Activated CD4-positive, alpha-beta T cell treated with anti-CD3 and anti-CD28 coated beads, Interleukin-2, amount 10 ng/mL, durations not matched to agents 24 days and 14 days (primary cell): ENCODE measurements around the gene POU2AF3. TPM values are rescaled to one million over a fixed set of nuclear protein-coding genes. Genes with fewer than 3 reads are reported as not detected.
"Not testable (repeated sequence)": the region's sequence is repeated elsewhere in the genome, so short reads cannot be mapped to it uniquely, and the experiment has no call there.

Experiments
- DNase-seq: peaks from one replicate; pipeline ENCODE4 v3.0.0; 2022
- H3K27ac Mint-ChIP-seq: one replicate; pipeline ENCODE4 v1.8.0; 2022; ENCODE audit warnings: mild to moderate bottlenecking, mixed read lengths
- H3K27me3 Mint-ChIP-seq: one replicate; pipeline ENCODE4 v1.8.0; 2022; ENCODE audit warnings: mixed read lengths
- H3K36me3 Mint-ChIP-seq: one replicate; pipeline ENCODE4 v1.8.0; 2022; ENCODE audit warnings: low read depth, mild to moderate bottlenecking, mixed read lengths
- H3K4me1 Mint-ChIP-seq: one replicate; pipeline ENCODE4 v1.8.0; 2021; ENCODE audit warnings: mixed read lengths
- H3K4me3 Mint-ChIP-seq: one replicate; pipeline ENCODE4 v1.8.0; 2022; ENCODE audit warnings: mild to moderate bottlenecking, moderate library complexity, mixed read lengths
- H3K9me3 Mint-ChIP-seq: one replicate; pipeline ENCODE4 v1.8.0; 2021; ENCODE audit warnings: mixed read lengths
- intact Hi-C: fragments of 100-400 bp; cut with micrococcal nuclease; formaldehyde crosslinking; loops from one replicate; pipeline ENCODE4 v1.15.1; 2023
- total RNA-seq: library from RNA; stranded (reverse); gene quantifications from 2 replicates; pipeline ENCODE4 v1.2.3, GENCODE V29; 2022

Gene POU2AF3, protein sequence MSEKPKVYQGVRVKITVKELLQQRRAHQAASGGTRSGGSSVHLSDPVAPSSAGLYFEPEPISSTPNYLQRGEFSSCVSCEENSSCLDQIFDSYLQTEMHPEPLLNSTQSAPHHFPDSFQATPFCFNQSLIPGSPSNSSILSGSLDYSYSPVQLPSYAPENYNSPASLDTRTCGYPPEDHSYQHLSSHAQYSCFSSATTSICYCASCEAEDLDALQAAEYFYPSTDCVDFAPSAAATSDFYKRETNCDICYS
- 0.21 and 0.37 TPM in 2 replicates for total RNA-seq

DNA sequence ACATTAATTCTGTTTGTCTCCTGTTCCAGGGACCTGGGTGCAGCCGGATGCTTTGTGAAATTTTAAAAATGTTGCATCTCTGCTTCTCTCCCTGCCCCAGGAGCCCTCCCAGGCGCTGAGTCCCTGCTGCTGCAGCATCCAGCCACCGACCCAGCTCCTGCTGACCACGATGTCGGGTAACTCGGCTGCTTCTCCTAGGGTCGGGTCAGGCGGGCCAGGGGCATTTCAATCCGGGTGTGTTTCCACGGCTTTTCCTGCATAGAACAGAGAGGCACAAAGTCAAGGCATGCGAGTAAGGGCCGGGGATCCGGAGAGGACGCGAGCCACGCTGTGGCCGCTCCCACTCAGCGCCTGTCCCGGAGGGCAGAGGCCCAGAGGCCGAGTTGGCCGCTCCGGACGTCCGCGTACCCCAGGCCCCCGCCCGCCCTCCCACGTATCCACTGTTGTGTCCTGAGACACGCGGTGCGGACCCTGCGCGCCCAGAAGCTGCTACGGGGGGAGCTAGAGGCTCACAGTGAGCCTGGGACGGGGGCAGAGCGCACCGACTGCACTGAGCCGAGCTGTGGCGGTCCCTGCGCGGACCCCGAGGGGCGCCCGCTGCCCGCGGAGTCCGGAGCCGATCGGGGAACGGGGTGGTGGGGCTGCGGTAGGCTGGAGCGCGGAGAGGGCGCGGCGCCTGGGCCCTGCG, at the start of gene POU2AF3:
POU2AF3 (plus strand) TSS at position 134 of the 688 bp plus-strand sequence; CDS start at position 170, 36 bp downstream.
- intact Hi-C loops: no loop called here
- Mint-ChIP-seq H3K27me3 (peaks cover 49% of the 10 kb centered on the region), H3K27ac (no peak within 1 kb of the TSS), H3K4me1 (peaks cover 4% of the 10 kb centered on the region), H3K9me3 (no peaks in the 10 kb centered on the region), H3K4me3 (peak within 1 kb of the TSS; percentile 51), H3K36me3 (no peaks in the 10 kb centered on the region)
- DNase-seq: no peak

DNA sequence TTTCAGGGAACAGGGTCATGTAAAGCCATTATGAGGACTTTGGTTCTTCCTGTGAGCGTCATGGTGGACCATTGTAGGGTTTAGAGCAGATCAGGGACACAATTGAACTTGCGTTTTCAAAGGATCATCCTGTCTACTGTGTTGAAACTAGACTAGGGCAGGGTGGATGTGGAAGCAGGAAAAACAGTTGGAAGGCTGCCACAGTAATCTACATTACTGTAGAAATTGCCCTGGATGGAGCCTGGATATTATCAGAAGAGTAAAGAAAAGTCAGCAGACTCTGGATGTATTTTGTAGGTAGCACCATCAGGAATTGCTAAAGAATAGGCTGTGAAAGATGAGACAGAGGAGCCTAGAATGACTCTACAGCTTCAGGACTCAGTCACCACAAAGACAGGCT, 47.4 kb upstream of the POU2AF3 start:
- H3K4me3 Mint-ChIP-seq: no peak overlapping the region
- H3K27ac Mint-ChIP-seq: no peak overlapping the region
- intact Hi-C loops: no loop called here
- peaks cover 30% of the 10 kb centered on the region for H3K27me3 Mint-ChIP-seq
- H3K9me3 Mint-ChIP-seq: no peaks in the 10 kb centered on the region
- DNase-seq: no peak
- no peaks in the 10 kb centered on the region for H3K4me1 Mint-ChIP-seq
- no peaks in the 10 kb centered on the region for H3K36me3 Mint-ChIP-seq

- no peak overlapping the region for H3K27ac Mint-ChIP-seq
- no peaks in the 10 kb centered on the region for H3K9me3 Mint-ChIP-seq
- no peaks in the 10 kb centered on the region for H3K36me3 Mint-ChIP-seq
- peak; percentile 2 for DNase-seq
- no peak overlapping the region for H3K4me3 Mint-ChIP-seq
- peaks cover 24% of the 10 kb centered on the region for H3K27me3 Mint-ChIP-seq
- H3K4me1 Mint-ChIP-seq: no peaks in the 10 kb centered on the region
- intact Hi-C loops: no loop called here
Measured at GRCh38 chr11:111253131-111253530, 45.2 kb upstream of the POU2AF3 start.

DNA sequence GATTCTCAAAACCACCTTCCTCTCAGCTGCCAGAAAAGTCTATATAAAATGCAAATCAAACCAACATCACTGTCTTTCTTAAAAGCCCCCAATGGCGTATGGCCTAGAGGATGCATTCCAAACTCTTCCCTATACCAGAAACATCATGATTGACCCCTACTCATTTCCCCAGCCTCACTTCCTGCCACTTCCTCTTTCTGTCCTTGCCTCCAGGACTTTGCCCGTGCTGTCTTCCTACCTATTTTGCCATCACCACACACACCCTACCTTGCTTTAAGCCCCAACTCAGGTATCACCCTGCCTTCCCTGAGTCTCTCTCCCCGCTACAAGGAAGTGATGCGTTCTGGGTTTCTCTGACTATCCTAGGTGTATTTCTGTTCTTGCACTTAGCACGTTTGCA, 44.7 kb upstream of the POU2AF3 start:
- intact Hi-C loops: no loop called here
- peaks cover 22% of the 10 kb centered on the region for H3K27me3 Mint-ChIP-seq
- H3K36me3 Mint-ChIP-seq: no peaks in the 10 kb centered on the region
- H3K9me3 Mint-ChIP-seq: no peaks in the 10 kb centered on the region
- H3K4me1 Mint-ChIP-seq: no peaks in the 10 kb centered on the region
- DNase-seq: peak; percentile 15
- H3K4me3 Mint-ChIP-seq: no peak overlapping the region
- no peak overlapping the region for H3K27ac Mint-ChIP-seq

- intact Hi-C loops: no loop called here
- no peak overlapping the region for H3K4me3 Mint-ChIP-seq
- H3K4me1 Mint-ChIP-seq: no peaks in the 10 kb centered on the region
- H3K9me3 Mint-ChIP-seq: no peaks in the 10 kb centered on the region
- peaks cover 33% of the 10 kb centered on the region for H3K27me3 Mint-ChIP-seq
- no peaks in the 10 kb centered on the region for H3K36me3 Mint-ChIP-seq
- no peak for DNase-seq
- no peak overlapping the region for H3K27ac Mint-ChIP-seq
Measured at GRCh38 chr11:111258046-111258445, 40.3 kb upstream of the POU2AF3 start.

DNA sequence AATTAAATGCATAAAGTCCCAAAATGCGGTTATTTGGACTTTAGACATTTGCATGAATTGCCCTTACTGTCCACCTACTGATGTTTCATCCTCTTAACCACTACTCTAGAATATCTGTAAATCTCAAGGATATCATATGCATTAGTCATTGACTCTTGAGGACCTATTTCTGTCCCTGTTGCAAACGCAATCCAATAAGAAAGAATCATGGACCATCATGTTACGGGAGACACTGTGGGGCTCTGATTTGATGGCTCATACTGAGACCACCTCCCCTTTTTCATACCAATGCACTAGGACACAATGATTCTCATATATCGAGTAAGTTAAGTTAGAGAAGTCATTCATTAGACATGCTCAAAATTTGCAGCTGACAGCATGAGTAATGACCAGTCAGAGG, 38.5 kb upstream of the POU2AF3 start:
- no peak for DNase-seq
- intact Hi-C loops: no loop called here
- H3K9me3 Mint-ChIP-seq: no peaks in the 10 kb centered on the region
- no peak overlapping the region for H3K27ac Mint-ChIP-seq
- no peak overlapping the region for H3K4me3 Mint-ChIP-seq
- H3K27me3 Mint-ChIP-seq: peaks cover 33% of the 10 kb centered on the region
- H3K4me1 Mint-ChIP-seq: no peaks in the 10 kb centered on the region
- H3K36me3 Mint-ChIP-seq: no peaks in the 10 kb centered on the region

DNA sequence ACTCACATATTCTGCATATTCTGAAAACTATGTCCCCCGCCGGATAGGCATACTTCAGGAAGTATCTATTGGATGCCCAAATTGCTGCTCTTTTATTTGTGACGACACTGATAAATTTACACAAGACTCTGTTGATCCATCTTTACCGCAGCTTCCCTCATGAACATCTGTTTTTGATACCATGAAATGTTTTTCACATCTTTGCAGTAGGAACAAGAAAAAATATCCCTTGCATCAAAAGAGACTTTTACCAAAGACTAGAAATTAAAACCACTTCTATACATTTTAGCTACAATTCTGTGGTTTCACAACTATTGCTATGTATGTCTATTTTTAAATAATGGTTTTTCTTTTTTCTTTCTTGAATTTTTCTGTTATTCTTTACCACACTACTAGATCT, 37.5 kb upstream of the POU2AF3 start:
- H3K27ac Mint-ChIP-seq: no peak overlapping the region
- no peaks in the 10 kb centered on the region for H3K4me1 Mint-ChIP-seq
- peaks cover 29% of the 10 kb centered on the region for H3K27me3 Mint-ChIP-seq
- H3K36me3 Mint-ChIP-seq: no peaks in the 10 kb centered on the region
- intact Hi-C loops: no loop called here
- H3K9me3 Mint-ChIP-seq: no peaks in the 10 kb centered on the region
- DNase-seq: no peak
- H3K4me3 Mint-ChIP-seq: no peak overlapping the region

GRCh38 chr11:111264646-111265045, 33.7 kb upstream of the POU2AF3 start:
- H3K36me3 Mint-ChIP-seq: no peaks in the 10 kb centered on the region
- peaks cover 24% of the 10 kb centered on the region for H3K27me3 Mint-ChIP-seq
- H3K9me3 Mint-ChIP-seq: no peaks in the 10 kb centered on the region

DNA sequence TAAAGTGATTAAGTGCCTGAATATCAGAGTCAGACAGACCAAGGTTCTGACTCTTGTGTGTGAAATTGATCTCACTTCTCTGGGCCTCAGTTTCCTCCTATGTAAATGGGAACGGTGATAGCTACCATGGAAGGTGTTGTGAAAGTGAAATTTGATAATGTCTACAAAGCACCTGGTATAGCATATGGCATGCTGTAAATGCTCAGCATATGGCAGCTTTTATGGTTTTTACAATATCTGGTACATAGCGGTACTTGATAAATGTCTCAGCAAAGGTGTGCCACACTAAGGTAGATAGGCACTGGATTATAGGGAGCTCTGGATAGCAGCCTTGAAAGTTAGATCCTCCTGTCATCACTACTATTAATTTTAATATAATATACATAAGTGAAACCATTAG, 32.9 kb upstream of the POU2AF3 start:
- intact Hi-C loops: no loop called here
- no peak overlapping the region for H3K27ac Mint-ChIP-seq
- no peaks in the 10 kb centered on the region for H3K4me1 Mint-ChIP-seq
- no peak for DNase-seq
- H3K36me3 Mint-ChIP-seq: no peaks in the 10 kb centered on the region
- H3K27me3 Mint-ChIP-seq: peaks cover 19% of the 10 kb centered on the region
- H3K9me3 Mint-ChIP-seq: no peaks in the 10 kb centered on the region
- no peak overlapping the region for H3K4me3 Mint-ChIP-seq

More at GRCh38 chr11:111264646-111265045, 33.7 kb upstream of the POU2AF3 start:
- intact Hi-C loops: no loop called here
- H3K27ac Mint-ChIP-seq: no peak overlapping the region
- H3K4me1 Mint-ChIP-seq: no peaks in the 10 kb centered on the region
- DNase-seq: no peak
- no peak overlapping the region for H3K4me3 Mint-ChIP-seq

- H3K27ac Mint-ChIP-seq, H3K36me3 Mint-ChIP-seq, H3K4me3 Mint-ChIP-seq, H3K9me3 Mint-ChIP-seq, DNase-seq, H3K4me1 Mint-ChIP-seq, intact Hi-C loops: not testable (repeated sequence)
- H3K27me3 Mint-ChIP-seq: peaks cover 11% of the 10 kb centered on the region
Measured at GRCh38 chr11:111268303-111268702, 30.0 kb upstream of the POU2AF3 start.

DNA sequence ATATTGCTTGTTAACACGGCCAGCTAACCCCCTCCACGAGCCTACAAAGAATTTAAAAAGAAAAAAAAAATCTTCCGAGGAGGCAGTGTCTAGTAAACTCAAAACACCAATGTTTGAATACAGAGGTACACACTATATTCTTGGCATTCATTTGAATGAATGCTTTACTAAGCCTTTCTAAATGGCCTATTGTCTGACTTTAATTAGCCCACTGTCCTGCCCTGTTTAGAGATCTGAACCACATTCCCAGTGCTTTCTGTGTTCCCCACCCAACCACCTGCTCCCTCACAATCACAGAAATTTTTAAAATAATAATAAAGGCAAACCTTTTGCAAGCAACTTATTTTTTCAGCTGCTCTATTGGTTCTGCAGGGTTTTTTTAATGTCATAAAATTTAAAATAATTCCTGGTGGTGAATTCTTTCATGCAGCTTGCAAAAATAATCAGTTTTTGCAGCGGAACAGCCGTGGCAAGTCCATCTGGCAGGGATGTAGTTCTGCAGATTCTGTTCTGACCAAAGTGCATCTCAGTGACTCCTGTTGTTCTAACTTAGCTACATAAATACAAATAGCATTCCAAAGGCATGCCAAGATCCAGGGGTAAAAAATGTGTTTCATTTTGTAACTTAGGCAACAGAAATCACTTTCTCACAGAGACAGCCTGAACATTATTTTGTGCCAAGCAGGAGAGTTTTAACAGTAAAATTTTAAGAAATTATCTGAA, 29.0 kb upstream of the POU2AF3 start:
- H3K27me3 Mint-ChIP-seq: peaks cover 11% of the 10 kb centered on the region
- no peaks in the 10 kb centered on the region for H3K9me3 Mint-ChIP-seq
- intact Hi-C loops: no loop called here
- no peaks in the 10 kb centered on the region for H3K36me3 Mint-ChIP-seq
- no peak for DNase-seq
- no peak overlapping the region for H3K27ac Mint-ChIP-seq
- no peak overlapping the region for H3K4me3 Mint-ChIP-seq
- H3K4me1 Mint-ChIP-seq: peaks cover 6% of the 10 kb centered on the region

DNA sequence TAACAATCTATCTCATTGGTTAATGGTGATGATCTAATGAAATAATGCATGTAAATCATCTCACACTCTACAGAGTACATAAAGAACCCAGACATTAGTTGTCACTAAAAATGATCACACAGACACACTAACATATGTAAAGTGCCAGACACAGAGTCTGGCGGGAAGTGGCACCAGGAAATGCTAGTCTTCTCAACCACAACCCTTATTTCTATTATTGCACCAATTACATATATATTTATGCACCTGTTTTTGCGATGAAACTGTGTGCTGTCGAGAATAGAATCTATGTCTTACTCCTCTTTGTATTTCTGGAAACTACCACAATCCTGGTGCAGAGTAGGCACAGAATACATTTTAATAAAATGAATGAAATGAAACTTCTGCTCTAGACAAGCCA, 25.9 kb upstream of the POU2AF3 start:
- no peak overlapping the region for H3K4me3 Mint-ChIP-seq
- H3K9me3 Mint-ChIP-seq: no peaks in the 10 kb centered on the region
- H3K27ac Mint-ChIP-seq: no peak overlapping the region

DNA sequence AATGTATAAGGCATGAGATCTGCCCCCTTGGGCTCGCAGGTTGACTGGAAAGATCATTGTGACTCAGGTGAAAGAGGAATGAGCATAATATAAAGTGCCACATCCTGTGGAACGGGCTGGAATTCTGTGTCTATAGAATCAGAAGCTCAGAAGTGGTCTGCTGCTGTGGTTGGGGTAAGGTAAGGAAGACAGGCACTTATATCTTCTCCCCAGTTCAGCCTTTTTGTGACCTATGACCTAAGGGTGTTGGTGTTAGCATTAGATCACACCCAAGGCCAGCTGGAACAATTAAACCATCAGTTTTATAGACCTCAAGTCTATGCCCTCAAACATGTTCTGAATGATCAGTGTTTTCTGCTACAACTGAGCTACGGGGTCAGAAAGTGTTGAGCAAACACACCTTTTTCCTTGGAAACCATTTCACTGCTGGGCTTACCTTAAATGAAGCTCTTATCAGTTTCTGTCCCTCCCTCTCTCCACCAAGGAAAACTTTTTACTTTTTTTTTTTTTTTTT, 15.7 kb upstream of the POU2AF3 start:
- Mint-ChIP-seq H3K4me3 (no peak overlapping the region), H3K36me3 (no peaks in the 10 kb centered on the region), H3K27me3 (peaks cover 8% of the 10 kb centered on the region), H3K27ac (no peak overlapping the region), H3K9me3 (no peaks in the 10 kb centered on the region), H3K4me1 (no peaks in the 10 kb centered on the region)
- DNase-seq: no peak
- intact Hi-C loops: loop anchor here (1.0 to 10.0 kb wide), 5 partner anchors 75 to 282 kb away; no protein-coding TSS in a partner anchor

More for the DNA sequence above, 25.9 kb upstream of the POU2AF3 start:
- intact Hi-C loops: no loop called here
- no peak for DNase-seq
- no peaks in the 10 kb centered on the region for H3K36me3 Mint-ChIP-seq
- H3K4me1 Mint-ChIP-seq: peaks cover 6% of the 10 kb centered on the region
- H3K27me3 Mint-ChIP-seq: peaks cover 22% of the 10 kb centered on the region

GRCh38 chr11:111283945-111284481, 14.3 kb upstream of the POU2AF3 start:
- no peaks in the 10 kb centered on the region for H3K4me1 Mint-ChIP-seq
- H3K36me3 Mint-ChIP-seq: no peaks in the 10 kb centered on the region
- no peak overlapping the region for H3K4me3 Mint-ChIP-seq
- intact Hi-C loops: loop anchor here (1.0 to 10.0 kb wide), 5 partner anchors 73 to 281 kb away; no protein-coding TSS in a partner anchor
- no peak for DNase-seq
- H3K9me3 Mint-ChIP-seq: no peaks in the 10 kb centered on the region
- peaks cover 4% of the 10 kb centered on the region for H3K27me3 Mint-ChIP-seq
- no peak overlapping the region for H3K27ac Mint-ChIP-seq
